K562 (cell line): Measurements from ENCODE around the gene SLC12A4. TPM values are rescaled to one million over a fixed set of nuclear protein-coding genes. Genes with fewer than 3 reads are reported as not detected.

Experiments used
- ATAC-seq: fragments of 200-7000 bp; cut with Tn5 transposase; 3 replicates; pipeline ENCODE4 v1.9.1; 2020; ENCODE audit warnings: moderate library complexity
- BruUV-seq: library from RNA; stranded (reverse); fragments of 400-500 nt; replicated peaks from 2 replicates; lab custom pipeline; 2021; lab: Mats Ljungman, UMichigan
- CTCF ChIA-PET: fragments of 300-600 bp; formaldehyde crosslinking; extraction: SDS; loops from one replicate; lab custom pipeline; 2021; ENCODE audit warnings: low intra/inter-chr PET ratio; lab: Yijun Ruan, JAX
- POLR2A ChIA-PET: fragments of 300-600, 350-650 bp; sonication (Branson Sonifier 250); formaldehyde crosslinking; extraction: SDS; loops from one replicate; lab custom pipeline; 2021; ENCODE audit warnings: antibody characterized with exemption, inconsistent platforms; lab: Yijun Ruan, JAX
- DNase-seq, 4 experiments: peaks; one replicate each; pipeline versions ENCODE4 v3.0.0 to v3.0.0-alpha.2; 2011 to 2018; ENCODE audit warnings: low spot score in 3 of 4, mixed read lengths in 3 of 4; ENCODE audit errors: extremely low read depth in 1 of 4
- FAIRE-seq: peaks from 2 replicates; lab custom pipeline; 2011; peaks lifted over from hg19 to GRCh38; lab: Jason Lieb, UNC
- H2AFZ ChIP-seq: 2 replicates; pipeline ENCODE4 v1.6.0; 2011; ENCODE audit warnings: low read depth, low read length, control low read depth, inconsistent platforms
- H3K27ac ChIP-seq: fragments of 200-600 bp; 3 replicates; pipeline ENCODE4 v1.8.0; 2011; ENCODE audit warnings: low read depth, mild to moderate bottlenecking, control low read depth, inconsistent platforms, low read length, moderate library complexity, mixed read lengths; ENCODE audit errors: extremely low read depth
- H3K27me3 ChIP-seq, 2 experiments: fragments of 300-600 bp in 1 of 2; 2 replicates in 1 of 2; 3 replicates in 1 of 2; pipeline versions ENCODE4 v1.6.0 to v1.8.0; 2011; ENCODE audit warnings: inconsistent platforms in 2 of 2, low read length in 2 of 2, mild to moderate bottlenecking in 1 of 2, mixed read lengths in 1 of 2, moderate library complexity in 1 of 2; ENCODE audit not compliant: control insufficient read depth in 2 of 2, insufficient read depth in 2 of 2
- H3K36me3 ChIP-seq: fragments of 300-600 bp; 3 replicates; pipeline ENCODE4 v1.8.0; 2011; ENCODE audit warnings: mild to moderate bottlenecking, low read length, inconsistent platforms; ENCODE audit not compliant: control insufficient read depth, insufficient read depth
- H3K4me1 ChIP-seq, 2 experiments: fragments of 200-600 bp in 1 of 2; replicated peaks in 1 of 2; 2 replicates in 1 of 2; 3 replicates in 1 of 2; pipeline versions ENCODE4 v1.5.1 to v1.8.0; 2011; ENCODE audit warnings: inconsistent platforms in 2 of 2, low read length in 2 of 2, mild to moderate bottlenecking in 1 of 2, mixed read lengths in 1 of 2, moderate library complexity in 1 of 2; ENCODE audit not compliant: control insufficient read depth in 2 of 2, insufficient read depth in 2 of 2
- H3K4me2 ChIP-seq: 2 replicates; pipeline ENCODE4 v1.6.1; 2011; ENCODE audit warnings: low read length, control low read depth, inconsistent platforms, mixed read lengths; ENCODE audit not compliant: insufficient read depth
- H3K4me3 ChIP-seq: fragments of 200-600 bp; sonication (generic), shearing (Covaris generic); 2 replicates; pipeline ENCODE4 v1.5.1; 2016; ENCODE audit warnings: control low read depth, inconsistent platforms
- H3K79me2 ChIP-seq: fragments of 200-600 bp; 3 replicates; pipeline ENCODE4 v1.8.0; 2011; ENCODE audit warnings: low read length, inconsistent platforms; ENCODE audit not compliant: control insufficient read depth, insufficient read depth
- H3K9ac ChIP-seq, 2 experiments: 2 replicates each; pipeline versions ENCODE4 v1.6.0 to v1.6.1; 2011; ENCODE audit warnings: low read depth in 2 of 2, low read length in 2 of 2, control low read depth in 1 of 2, inconsistent platforms in 1 of 2, mild to moderate bottlenecking in 1 of 2, mixed read lengths in 1 of 2; ENCODE audit not compliant: insufficient read depth in 1 of 2
- H3K9me1 ChIP-seq: one replicate; pipeline ENCODE4 v1.6.0; 2011; ENCODE audit warnings: inconsistent platforms, mild to moderate bottlenecking, low read length, moderate library complexity; ENCODE audit not compliant: control insufficient read depth, insufficient read depth
- H3K9me3 ChIP-seq: replicated peaks from 2 replicates; pipeline ENCODE4 v1.5.1; 2011; ENCODE audit warnings: low read depth, low read length, inconsistent platforms; ENCODE audit not compliant: control insufficient read depth, insufficient read depth
- H4K20me1 ChIP-seq: replicated peaks from 2 replicates; pipeline ENCODE4 v1.6.1; 2011; ENCODE audit warnings: low read length, inconsistent platforms, mixed read lengths; ENCODE audit not compliant: control insufficient read depth, insufficient read depth
- ARID2 ChIP-seq: fragments of 450-650 bp; IDR thresholded peaks from 2 replicates; pipeline ENCODE4 v1.6.1; 2017; ENCODE audit warnings: antibody characterized with exemption, mild to moderate bottlenecking
- BRD4 ChIP-seq: fragments of 200-600 bp; sonication (generic); IDR thresholded peaks from 2 replicates; pipeline ENCODE4 v1.6.1; 2017; ENCODE audit warnings: inconsistent platforms
- ETS1 ChIP-seq: conservative IDR thresholded peaks from 2 replicates; pipeline ENCODE4 v1.6.1; 2011; ENCODE audit warnings: low read depth, mild to moderate bottlenecking, low read length; ENCODE audit not compliant: control insufficient read depth
- HDGF ChIP-seq: fragments of 450-650 bp; IDR thresholded peaks from 2 replicates; pipeline ENCODE4 v1.6.1; 2016
- HMG20A ChIP-seq: fragments of 450-650 bp; formaldehyde crosslinking; conservative IDR thresholded peaks from 2 replicates; pipeline ENCODE4 v1.4.0; 2020; ENCODE audit warnings: mild to moderate bottlenecking, mixed read lengths
- KAT7 ChIP-seq: sonication (generic); formaldehyde crosslinking; IDR thresholded peaks from 2 replicates; pipeline ENCODE4 v1.8.0; 2022; ENCODE audit warnings: missing genetic modification reagents, mild to moderate bottlenecking, borderline replicate concordance
- KLF6 ChIP-seq: fragments of 250-450 bp; sonication (Bioruptor Pico); IDR thresholded peaks from 2 replicates; pipeline ENCODE4 v1.4.0; 2020; ENCODE audit warnings: mild to moderate bottlenecking, moderate library complexity, borderline replicate concordance
- PHF20 ChIP-seq: fragments of 450-650 bp; IDR thresholded peaks from 2 replicates; pipeline ENCODE4 v1.6.1; 2018; ENCODE audit not compliant: partially characterized antibody
- PHF21A ChIP-seq: fragments of 450-650 bp; IDR thresholded peaks from 2 replicates; pipeline ENCODE4 v1.6.1; 2017; ENCODE audit warnings: low read depth, borderline replicate concordance
- SMARCE1 ChIP-seq: fragments of 450-650 bp; IDR thresholded peaks from 2 replicates; pipeline ENCODE4 v1.7.1; 2016; ENCODE audit warnings: mild to moderate bottlenecking
- UBTF ChIP-seq, 2 experiments: IDR thresholded peaks; 2 replicates each; pipeline ENCODE4 v1.6.1; 2012; ENCODE audit warnings: improper control_type of control experiment in 2 of 2, low read depth in 2 of 2, low read length in 2 of 2, borderline replicate concordance in 1 of 2
- ZFP36 ChIP-seq: fragments of 150-350 bp; IDR thresholded peaks from 2 replicates; pipeline ENCODE4 v1.6.1; 2018; ENCODE audit warnings: low read length, low read depth; ENCODE audit not compliant: partially characterized antibody
- ZNF263 ChIP-seq: sonication (generic); formaldehyde crosslinking; IDR thresholded peaks from 2 replicates; pipeline ENCODE4 v1.8.0; 2022; ENCODE audit warnings: mild to moderate bottlenecking, missing genetic modification reagents, borderline replicate concordance
- ZNF280A ChIP-seq: fragments of 450-650 bp; IDR thresholded peaks from 2 replicates; pipeline ENCODE4 v1.6.1; 2018; ENCODE audit warnings: mild to moderate bottlenecking, low read depth; ENCODE audit not compliant: partially characterized antibody
- WGBS: fragments of 100-300 bp; shearing (Covaris generic); methylation state at CpG from one replicate; pipeline ENCODE4 v1.1.6; 2016; ENCODE audit warnings: low coverage, mixed read lengths; ENCODE audit not compliant: insufficient coverage; ENCODE audit errors: missing lambda C conversion rate; 5-methylcytosine and 5-hydroxymethylcytosine counted together
- in situ Hi-C: fragments of 300-500 bp; cut with MboI; formaldehyde crosslinking; loops from 4 replicates; pipeline ENCODE4 v1.15.0; 2018; ENCODE audit warnings: inconsistent platforms, mixed read lengths
- intact Hi-C: fragments of 100-400 bp; cut with micrococcal nuclease; formaldehyde crosslinking; loops from 2 replicates; pipeline ENCODE4 v1.14.2; 2022
- polyA plus RNA-seq, 8 experiments: library from polyadenylated mRNA; depleted of rRNA in 4 of 8; stranded (reverse) in 5 of 8; unstranded in 3 of 8; fragments of >200 nt; fragmentation: Nextera tagmentation in 2 of 8; fragmentation: Illumina TruSeq in 1 of 8; extraction: Ambion mirVana in 2 of 8; extraction: Trizol in 1 of 8; gene quantifications; 2 replicates each; pipeline versions ENCODE4 v1.2.1 to v1.2.3, GENCODE V29; 2011 to 2014; ENCODE audit warnings: inconsistent platforms in 1 of 8, missing spikeins in 1 of 8
- total RNA-seq, 7 experiments: library from RNA; depleted of rRNA in 6 of 7; stranded (reverse); fragments of >200 nt in 6 of 7; fragmentation: Illumina TruSeq in 2 of 7; extraction: Trizol in 2 of 7; gene quantifications; 2 replicates each; pipeline versions ENCODE4 v1.2.1 to v1.2.3, GENCODE V29; 2011 to 2021; ENCODE audit warnings: low replicate concordance in 1 of 7

SLC12A4 gene
- total and polyA plus RNA-seq, 9 of the 15 experiments (the other 6 are each of a cell fraction or from before 2014, with no cell fraction given), result 0.75 to 43.5 (median 15.0) TPM

GRCh38 chr16:67936880-67937605 is 31.4 kb downstream of the SLC12A4 start:
- Histone ChIP-seq H3K9me3 (no peaks in the 10 kb centered on the region), H3K27ac (peak overlapping the region; percentile 89), H3K4me3 (peak overlapping the region; percentile 85), H3K9me1 (no peaks in the 10 kb centered on the region), H3K4me1 (peaks cover 20 to 65% of the 10 kb centered on the region in 2 experiments), H3K9ac (peak overlapping the region; percentile 90 to 98), H3K4me2 (peak overlapping the region; percentile 99), H4K20me1 (0 out of 2 replicates have a peak, but pooled peaks cover 4% of the 10 kb centered on the region), H2AFZ (peak overlapping the region; percentile 95), H3K27me3 (no peaks in the 10 kb centered on the region), H3K79me2 (peaks cover 42% of the 10 kb centered on the region), H3K36me3 (peaks cover 27% of the 10 kb centered on the region; the same call in 2 of the 3 replicates)
- 20% methylated on average over 4 of the region's 6 CpGs for WGBS
- CTCF ChIA-PET, result no interaction called here
- peak; percentile 74 for FAIRE-seq
- POLR2A ChIA-PET, result interaction anchor here (0.6 to 1.7 kb wide), 10 partner anchors 10 to 118 kb away, joined by 3 to 6 read pairs (median 3); no protein-coding TSS in a partner anchor
- DNase-seq, result peak in 1 of 4 experiments; percentile 65
- in situ Hi-C loops, result no loop called here
- BruUV-seq, result no TSS peak
- peak; percentile 0; the same call in 2 of the 3 replicates for ATAC-seq
- intact Hi-C loops, result loop anchor here (5.0 to 10.0 kb wide), 2 partner anchors 105 to 412 kb away; partner anchors contain the start of gene RIPOR1
- TF ChIP-seq UBTF (IDR thresholded peaks at IDR 0.05; ENCODE audit: borderline replicate concordance in 1 of 2, low read depth in 2 of 2, low read length in 2 of 2) (0 out of 4 replicates have a peak, but pooled peaks of 1 of the 2 experiments have one; percentile 9), HMG20A (no peak), PHF21A (no peak), KLF6 (no peak), PHF20 (peak; percentile 9), KAT7 (0 out of 2 replicates have a peak, but pooled peaks have one; percentile 32), ZFP36 (no peak), ZNF263 (CRISPR knock-in tag) (0 out of 2 replicates have a peak, but pooled peaks have one; percentile 18), ZNF280A (no peak), ARID2 (no peak), SMARCE1 (0 out of 2 replicates have a peak, but pooled peaks have one; percentile 15), BRD4 (no peak), HDGF (0 out of 2 replicates have a peak, but pooled peaks have one; percentile 35), ETS1 (no peak)
